K562 (cell line): Measurements from ENCODE around the gene BEST1. TPM values are rescaled to one million over a fixed set of nuclear protein-coding genes. Genes with fewer than 3 reads are reported as not detected.

Experiments used
- AFF1 ChIP-seq, 2 experiments: fragments of 450-650 bp; IDR thresholded peaks; 2 replicates each; pipeline ENCODE4 v1.6.1; 2018; ENCODE audit warnings: mild to moderate bottlenecking in 2 of 2, low read depth in 1 of 2; ENCODE audit not compliant: partially characterized antibody in 2 of 2
- E4F1 ChIP-seq: fragments of 250-450 bp; sonication (Bioruptor Pico); IDR thresholded peaks from 2 replicates; pipeline ENCODE4 v1.5.0; 2021; ENCODE audit warnings: mild to moderate bottlenecking, borderline replicate concordance
- NCOA2 ChIP-seq, 2 experiments: fragments of 450-650 bp; IDR thresholded peaks; 2 replicates each; pipeline ENCODE4 v1.6.1; 2018; ENCODE audit warnings: mild to moderate bottlenecking in 2 of 2, moderate library complexity in 1 of 2; ENCODE audit not compliant: partially characterized antibody in 2 of 2
- polyA plus RNA-seq, 8 experiments: library from polyadenylated mRNA; depleted of rRNA in 4 of 8; stranded (reverse) in 5 of 8; unstranded in 3 of 8; fragments of >200 nt; fragmentation: Nextera tagmentation in 2 of 8; fragmentation: Illumina TruSeq in 1 of 8; extraction: Ambion mirVana in 2 of 8; extraction: Trizol in 1 of 8; gene quantifications; 2 replicates each; pipeline versions ENCODE4 v1.2.1 to v1.2.3, GENCODE V29; 2011 to 2014; ENCODE audit warnings: inconsistent platforms in 1 of 8, missing spikeins in 1 of 8
- total RNA-seq, 7 experiments: library from RNA; depleted of rRNA in 6 of 7; stranded (reverse); fragments of >200 nt in 6 of 7; fragmentation: Illumina TruSeq in 2 of 7; extraction: Trizol in 2 of 7; gene quantifications; 2 replicates each; pipeline versions ENCODE4 v1.2.1 to v1.2.3, GENCODE V29; 2011 to 2021; ENCODE audit warnings: low replicate concordance in 1 of 7

Gene BEST1
- total and polyA plus RNA-seq, 9 of the 15 experiments (the other 6 are each of a cell fraction or from before 2014, with no cell fraction given), result 0.07 to 1.3 (median 0.40) TPM

- no peak for TF ChIP-seq AFF1 (IDR thresholded peaks at IDR 0.05; ENCODE audit: low read depth in 1 of 2, partially characterized antibody in 2 of 2)
- TF ChIP-seq NCOA2 (IDR thresholded peaks at IDR 0.05; ENCODE audit: partially characterized antibody in 2 of 2), result no peak
- no peak for TF ChIP-seq E4F1 (CRISPR knock-in tag)
Observed at GRCh38 chr11:61925736-61926135, 24.4 kb upstream of the BEST1 start (continued).
